HepG2 (cell line): ENCODE measurements around the gene SLC9A8. TPM values are rescaled to one million over a fixed set of nuclear protein-coding genes. Genes with fewer than 3 reads are reported as not detected.

Experiments
- CHCHD3 ChIP-seq: sonication (generic); formaldehyde crosslinking; IDR thresholded peaks from 2 replicates; pipeline ENCODE4 v1.8.0; 2022; ENCODE audit warnings: mild to moderate bottlenecking, missing genetic modification reagents, moderate library complexity
- EHMT2 ChIP-seq: fragments of 200-600 bp; sonication (generic); IDR thresholded peaks from 2 replicates; pipeline ENCODE4 v1.7.0; 2017; ENCODE audit warnings: antibody characterized with exemption, low read depth, low read length, borderline replicate concordance
- HES4 ChIP-seq: sonication (generic); formaldehyde crosslinking; IDR thresholded peaks from 2 replicates; pipeline ENCODE4 v1.9.0; 2021; ENCODE audit warnings: mild to moderate bottlenecking, missing genetic modification reagents, borderline replicate concordance
- HIVEP1 ChIP-seq: sonication (generic); formaldehyde crosslinking; IDR thresholded peaks from 2 replicates; pipeline ENCODE4 v1.4.0; 2020; ENCODE audit warnings: mild to moderate bottlenecking, missing genetic modification reagents
- HNRNPK ChIP-seq: fragments of 200-400 bp; formaldehyde crosslinking; IDR thresholded peaks from 2 replicates; pipeline ENCODE4 v1.6.1; 2018; ENCODE audit warnings: low read length, low read depth, moderate library complexity, mild to moderate bottlenecking; ENCODE audit not compliant: poor library complexity, severe bottlenecking
- SKIL ChIP-seq: sonication (generic); formaldehyde crosslinking; IDR thresholded peaks from 2 replicates; pipeline ENCODE4 v1.8.0; 2022; ENCODE audit warnings: missing genetic modification reagents, mild to moderate bottlenecking, moderate library complexity, borderline replicate concordance
- TCF7L2 ChIP-seq: IDR thresholded peaks from 2 replicates; pipeline ENCODE4 v1.6.1; 2011; ENCODE audit warnings: mild to moderate bottlenecking, low read depth, low read length, moderate library complexity
- USF2 ChIP-seq, 2 experiments: sonication (generic) in 1 of 2; formaldehyde crosslinking in 1 of 2; IDR thresholded peaks; 2 replicates each; pipeline versions ENCODE4 v1.5.1 to v1.6.1; 2011 to 2020; ENCODE audit warnings: borderline replicate concordance in 1 of 2, low read depth in 1 of 2, low read length in 1 of 2, mild to moderate bottlenecking in 1 of 2, missing genetic modification reagents in 1 of 2, moderate library complexity in 1 of 2
- ZBTB26 ChIP-seq: IDR thresholded peaks from 2 replicates; pipeline ENCODE4 v1.6.1; 2016; ENCODE audit warnings: missing compliant biosample characterization, missing genetic modification reagents, borderline replicate concordance
- ZFP36 ChIP-seq: fragments of 150-350 bp; IDR thresholded peaks from 2 replicates; pipeline ENCODE4 v1.6.1; 2018; ENCODE audit warnings: borderline replicate concordance, low read length, low read depth; ENCODE audit not compliant: partially characterized antibody
- ZMYM4 ChIP-seq: sonication (generic); formaldehyde crosslinking; IDR thresholded peaks from 2 replicates; pipeline ENCODE4 v1.8.1; 2023; ENCODE audit warnings: mild to moderate bottlenecking, missing genetic modification reagents
- ZNF552 ChIP-seq: sonication (generic); formaldehyde crosslinking; IDR thresholded peaks from 2 replicates; pipeline ENCODE4 v1.9.0; 2022; ENCODE audit warnings: missing genetic modification reagents, mild to moderate bottlenecking, borderline replicate concordance
- ZNF569 ChIP-seq: sonication (generic); formaldehyde crosslinking; IDR thresholded peaks from 2 replicates; pipeline ENCODE4 v1.5.0; 2020; ENCODE audit warnings: mild to moderate bottlenecking, missing genetic modification reagents, moderate library complexity, borderline replicate concordance
- ZNF572 ChIP-seq: sonication (generic); formaldehyde crosslinking; IDR thresholded peaks from 2 replicates; pipeline ENCODE4 v1.5.1; 2020; ENCODE audit warnings: mild to moderate bottlenecking, missing genetic modification reagents
- ZNF609 ChIP-seq: sonication (generic); formaldehyde crosslinking; IDR thresholded peaks from 2 replicates; pipeline ENCODE4 v1.4.0; 2020; ENCODE audit warnings: mild to moderate bottlenecking, missing genetic modification reagents, borderline replicate concordance
- polyA plus RNA-seq, 8 experiments: library from polyadenylated mRNA; depleted of rRNA in 3 of 8; stranded (reverse) in 7 of 8; unstranded in 1 of 8; fragments of >200 nt; fragmentation: Illumina TruSeq in 4 of 8; extraction: Trizol in 4 of 8; gene quantifications; 2 replicates each; pipeline versions ENCODE4 v1.2.1 to v1.2.3, GENCODE V29; 2011 to 2016; ENCODE audit warnings: low read depth in 4 of 8, missing spikeins in 1 of 8, mixed read lengths in 1 of 8; ENCODE audit not compliant: insufficient read depth in 1 of 8
- total RNA-seq, 5 experiments: library from RNA; depleted of rRNA; stranded (reverse); fragments of >200 nt; fragmentation: Illumina TruSeq; extraction: Trizol; gene quantifications; 2 replicates each; pipeline ENCODE4 v1.2.3, GENCODE V29; 2016; ENCODE audit warnings: low read depth in 1 of 5

SLC9A8 gene
- total and polyA plus RNA-seq, 2 of the 13 experiments (the other 11 are each of a cell fraction or from before 2014, with no cell fraction given) = 4.1 to 7.4 TPM

GRCh38 chr20:49936153-49937026, 123.8 kb downstream of the SLC9A8 start, which contains the start of gene RNF114 (continued):
- TF ChIP-seq HIVEP1 = peak; percentile 43; the same call in 1 of the 2 replicates
- no peak for TF ChIP-seq ZNF569 (CRISPR knock-in tag)
- TF ChIP-seq ZNF572 (CRISPR knock-in tag) = peak; percentile 44; the same call in 1 of the 2 replicates
- peak; percentile 53; the same call in 1 of the 2 replicates for TF ChIP-seq SKIL (CRISPR knock-in tag)
- no peak for TF ChIP-seq ZFP36
- TF ChIP-seq CHCHD3 (CRISPR knock-in tag) = peak; percentile 88
- peak; percentile 73 for TF ChIP-seq ZMYM4 (CRISPR knock-in tag)
- no peak for TF ChIP-seq EHMT2
- no peak for TF ChIP-seq USF2 (IDR thresholded peaks at IDR 0.05; ENCODE audit: low read depth, low read length)
- TF ChIP-seq USF2 (CRISPR knock-in tag; IDR thresholded peaks at IDR 0.05; ENCODE audit: borderline replicate concordance) = peak; percentile 61
- TF ChIP-seq HES4 (CRISPR knock-in tag) = peak; percentile 75; the same call in 1 of the 2 replicates
- TF ChIP-seq TCF7L2 = no peak
- TF ChIP-seq HNRNPK = peak; percentile 62
- TF ChIP-seq ZNF609 (CRISPR knock-in tag) = 0 out of 2 replicates have a peak, but pooled peaks have one; percentile 18
- TF ChIP-seq ZNF552 = no peak
- TF ChIP-seq ZBTB26 (CRISPR knock-in tag) = peak; percentile 82; the same call in 1 of the 2 replicates
